Spleen (tissue), 11 donors: ENCODE results near the gene RNASEH2B. TPM values are rescaled to one million over a fixed set of nuclear protein-coding genes. Genes with fewer than 3 reads are reported as not detected.

Source experiments
- DNase-seq: peaks from one replicate; pipeline ENCODE4 v3.0.0-alpha.2; 2020
- H3K27ac ChIP-seq, 8 donors: fragments of 200-600 bp; sonication (generic) in 7 of 8; 1 replicate in 4 of 8; 2 replicates in 4 of 8; pipeline versions ENCODE4 v1.5.0 to v1.8.0; 2016 to 2021; ENCODE audit warnings: inconsistent platforms in 4 of 8, mild to moderate bottlenecking in 4 of 8, moderate library complexity in 1 of 8
- H3K27me3 ChIP-seq, 7 donors: fragments of 200-600 bp; sonication (generic) in 6 of 7; replicated peaks in 1 of 7; 1 replicate in 4 of 7; 2 replicates in 3 of 7; pipeline versions ENCODE4 v1.5.0 to v1.8.0; 2016 to 2021; ENCODE audit warnings: inconsistent platforms in 3 of 7, mild to moderate bottlenecking in 1 of 7
- H3K36me3 ChIP-seq, 6 donors: fragments of 200-600 bp; sonication (generic) in 5 of 6; 1 replicate in 4 of 6; 2 replicates in 2 of 6; pipeline versions ENCODE4 v1.5.0 to v1.8.0; 2016 to 2021; ENCODE audit warnings: inconsistent platforms in 2 of 6
- H3K4me1 ChIP-seq, 6 donors: fragments of 200-600 bp; sonication (generic) in 5 of 6; 1 replicate in 3 of 6; 2 replicates in 3 of 6; pipeline versions ENCODE4 v1.5.0 to v1.8.0; 2016 to 2021; ENCODE audit warnings: inconsistent platforms in 3 of 6
- H3K4me3 ChIP-seq, 8 donors: fragments of 200-600 bp; sonication (generic) in 7 of 8; 1 replicate in 4 of 8; 2 replicates in 4 of 8; pipeline versions ENCODE4 v1.5.0 to v1.8.0; 2016 to 2021; ENCODE audit warnings: inconsistent platforms in 4 of 8, mild to moderate bottlenecking in 4 of 8, moderate library complexity in 2 of 8
- H3K9me3 ChIP-seq, 8 donors: fragments of 200-600 bp; sonication (generic) in 7 of 8; 1 replicate in 4 of 8; 2 replicates in 4 of 8; pipeline versions ENCODE4 v1.5.0 to v1.8.0; 2016 to 2021; ENCODE audit warnings: inconsistent platforms in 4 of 8
- CTCF ChIP-seq, 11 experiments: fragments of 200-600 bp in 7 of 11; fragments of 450-650 bp in 4 of 11; sonication (generic) in 4 of 11; IDR thresholded peaks in 8 of 11; conservative IDR thresholded peaks in 3 of 11; 1 replicate in 7 of 11; 2 replicates in 4 of 11; pipeline versions ENCODE4 v1.4.0 to v1.8.0; 2016 to 2021; ENCODE audit warnings: antibody characterized with exemption in 11 of 11, inconsistent platforms in 4 of 11, mild to moderate bottlenecking in 1 of 11
- POLR2A ChIP-seq, 3 donors: fragments of 450-650 bp; IDR thresholded peaks; one replicate each; pipeline ENCODE4 v1.5.1; 2017; ENCODE audit warnings: antibody characterized with exemption in 3 of 3, mild to moderate bottlenecking in 1 of 3
- POLR2AphosphoS5 ChIP-seq, 3 donors: sonication (generic); formaldehyde crosslinking; IDR thresholded peaks; one replicate each; pipeline ENCODE4 v1.5.1; 2017; ENCODE audit warnings: antibody characterized with exemption in 3 of 3
- WGBS, 5 donors: extraction: QIAGEN DNeasy Blood & Tissue Kit in 3 of 5; methylation state at CpG; one replicate each; pipeline versions ENCODE4 v1.1.5 to v1.1.7; 2013 to 2018; 5-methylcytosine and 5-hydroxymethylcytosine counted together
- intact Hi-C: fragments of 100-400 bp; cut with DNase I; formaldehyde crosslinking; loops from one replicate; pipeline ENCODE4 v1.15.0; 2023; ENCODE audit warnings: low total_unique reads
- polyA plus RNA-seq, 3 donors: library from polyadenylated mRNA; stranded (reverse); fragments of 200-250 nt; gene quantifications; one replicate each; pipeline ENCODE4 v1.2.1, GENCODE V29; 2013
- total RNA-seq, 7 donors: library from RNA; depleted of rRNA in 3 of 7; stranded (reverse); fragments of >200 nt in 3 of 7; fragmentation: NEBNext Ultra II Directional in 4 of 7; extraction: Animal tissue kit (Norgen Biotek cat#: 25700) in 4 of 7; gene quantifications; one replicate each; pipeline versions ENCODE4 v1.1.0 to v1.2.1, GENCODE V29; 2016 to 2021
- donor health status: healthy with polysubstance abuse.
- donor health status: DM: no; HTN: no; CAD: no; lungs with moderate emphysema.
- donor health status: DM: no; HTN: no; CAD: no.
- donor health status: Bipolar disorder and iron deficiency.
- donor health status: healthy.
- donor health status: DM: no; HTN: no; CAD: no.
- donor health status: DM: yes; HTN: yes; CAD: no.

The RNASEH2B gene
- total and polyA plus RNA-seq, 10 donors, result 57.2 to 129 (median 73.7) TPM

GRCh38 chr13:50910485-50910805 is 854 bp downstream of the RNASEH2B start:
- no peaks in the 10 kb centered on the region for H3K9me3 ChIP-seq
- peaks cover 31 to 73% (median 56%) of the 10 kb centered on the region in 6 donors for H3K4me1 ChIP-seq
- no peaks in the 10 kb centered on the region for H3K27me3 ChIP-seq
- H3K27ac ChIP-seq, result peak overlapping the region; percentile 87 to 98 (median 96)
- intact Hi-C loops, result loop anchor here (5.0 kb wide), 2 partner anchors 378 to 933 kb away; no protein-coding TSS in a partner anchor
- DNase-seq, result no peak
- H3K4me3 ChIP-seq, result peak overlapping the region; percentile 66 to 90 (median 84)
- TF ChIP-seq POLR2A (IDR thresholded peaks at IDR 0.05) (no peak), POLR2AphosphoS5 (IDR thresholded peaks at IDR 0.05) (no peak), CTCF (IDR thresholded peaks at IDR 0.05 in 8 of 11, conservative IDR thresholded peaks at IDR 0.05 in 3 of 11) (no peak)
- 0 to 1% (median 1%) methylated on average over 13 of the region's 13 CpGs for WGBS, 5 donors
- H3K36me3 ChIP-seq, result no peaks in the 10 kb centered on the region

GRCh38 chr13:50911081-50911631 is 1.6 kb downstream of the RNASEH2B start:
- H3K27ac ChIP-seq, result peak overlapping the region; percentile 87 to 98 (median 96)
- H3K9me3 ChIP-seq, result no peaks in the 10 kb centered on the region
- no peaks in the 10 kb centered on the region for H3K36me3 ChIP-seq
- peak overlapping the region in 7 of 8 donors; percentile 73 to 90 (median 85) for H3K4me3 ChIP-seq
- H3K27me3 ChIP-seq, result no peaks in the 10 kb centered on the region
- no peak for TF ChIP-seq POLR2AphosphoS5 (IDR thresholded peaks at IDR 0.05)
- intact Hi-C loops, result loop anchor here (5.0 kb wide), 2 partner anchors 379 to 934 kb away; no protein-coding TSS in a partner anchor
- peaks cover 38 to 80% (median 63%) of the 10 kb centered on the region in 6 donors for H3K4me1 ChIP-seq
- DNase-seq, result no peak
- 17 to 28% (median 27%) methylated on average over 3 of the region's 3 CpGs for WGBS, 5 donors

- H3K27ac ChIP-seq, result peak overlapping the region in 7 of 8 donors; percentile 96 to 98 (median 97)
- H3K27me3 ChIP-seq, result no peaks in the 10 kb centered on the region
- H3K9me3 ChIP-seq, result no peaks in the 10 kb centered on the region
- peak in 1 of 3 donors; percentile 11 for TF ChIP-seq POLR2A (IDR thresholded peaks at IDR 0.05)
- peak; percentile 76 to 93 (median 88) for TF ChIP-seq CTCF (IDR thresholded peaks at IDR 0.05 in 8 of 11, conservative IDR thresholded peaks at IDR 0.05 in 3 of 11)
- peak in 1 of 3 donors; percentile 61 for TF ChIP-seq POLR2AphosphoS5 (IDR thresholded peaks at IDR 0.05)
- H3K36me3 ChIP-seq, result no peaks in the 10 kb centered on the region
- intact Hi-C loops, result loop anchor here (5.0 kb wide), 2 partner anchors 380 to 935 kb away; no protein-coding TSS in a partner anchor
- H3K4me1 ChIP-seq, result peaks cover 48 to 90% (median 73%) of the 10 kb centered on the region in 6 donors
- peak; percentile 96 for DNase-seq
- 63 to 68% (median 66%) methylated on average over 9 of the region's 9 CpGs for WGBS, 5 donors
- H3K4me3 ChIP-seq, result peak overlapping the region in 5 of 8 donors; percentile 73 to 90 (median 85)
Measured at GRCh38 chr13:50911937-50912795, 2.6 kb downstream of the RNASEH2B start.

- Histone ChIP-seq H3K36me3 (no peaks in the 10 kb centered on the region), H3K27me3 (no peaks in the 10 kb centered on the region), H3K4me1 (peaks cover 54 to 96% (median 80%) of the 10 kb centered on the region in 6 donors), H3K4me3 (no peak overlapping the region), H3K9me3 (no peaks in the 10 kb centered on the region), H3K27ac (peak overlapping the region in 1 of 8 donors; percentile 96)
- TF ChIP-seq POLR2A (IDR thresholded peaks at IDR 0.05) (no peak), POLR2AphosphoS5 (IDR thresholded peaks at IDR 0.05) (no peak), CTCF (IDR thresholded peaks at IDR 0.05 in 8 of 11, conservative IDR thresholded peaks at IDR 0.05 in 3 of 11) (no peak)
- intact Hi-C loops, result loop anchor here (5.0 kb wide), 2 partner anchors 381 to 936 kb away; no protein-coding TSS in a partner anchor
- DNase-seq, result no peak
- 43 to 64% (median 57%) methylated on average over 2 of the region's 2 CpGs for WGBS, 5 donors
Measured at GRCh38 chr13:50912851-50913250, 3.3 kb downstream of the RNASEH2B start.
